D721Med (cell line): ENCODE data around the gene NLGN2.

Source experiments
- DNase-seq: peaks from one replicate; pipeline ENCODE4 v3.0.0; 2011; ENCODE audit warnings: low spot score; ENCODE audit not compliant: insufficient read length
- FAIRE-seq: peaks from 2 replicates; lab custom pipeline; 2011; peaks lifted over from hg19 to GRCh38; lab: Jason Lieb, UNC
- CTCF ChIP-seq: IDR thresholded peaks from 2 replicates; pipeline ENCODE4 v1.5.1; 2012; ENCODE audit warnings: mild to moderate bottlenecking, control low read depth; ENCODE audit not compliant: insufficient read depth; ENCODE audit errors: missing control alignments

Gene NLGN2

GRCh38 chr17:7383742-7384488 is 23.7 kb upstream of the NLGN2 start:
- TF ChIP-seq CTCF = no peak
- FAIRE-seq (no peak), DNase-seq (no peak)

- no peak for FAIRE-seq
- no peak for TF ChIP-seq CTCF
- DNase-seq = peak; percentile 11
Observed at GRCh38 chr17:7384489-7385081, 23.1 kb upstream of the NLGN2 start.

- FAIRE-seq (no peak), DNase-seq (peak; percentile 7)
- TF ChIP-seq CTCF = no peak
Observed at GRCh38 chr17:7388856-7389255, 18.8 kb upstream of the NLGN2 start.

- DNase-seq (no peak), FAIRE-seq (no peak)
- no peak for TF ChIP-seq CTCF
Observed at GRCh38 chr17:7389924-7390910, 17.4 kb upstream of the NLGN2 start.

GRCh38 chr17:7391307-7391706 is 16.3 kb upstream of the NLGN2 start:
- FAIRE-seq (no peak), DNase-seq (no peak)
- TF ChIP-seq CTCF = no peak

- FAIRE-seq (no peak), DNase-seq (no peak)
- no peak for TF ChIP-seq CTCF
Observed at GRCh38 chr17:7392696-7393612, 14.7 kb upstream of the NLGN2 start.
